SK-N-SH treated with all-trans-retinoic acid at 6 μM for 48 hours (cell line): ENCODE measurements around the gene ACBD4.
A peak's percentile ranks its signal among the peaks of the same experiment; 100 is the strongest.

Experiments
- ATAC-seq: fragments of 200-7000 bp; cut with Tn5 transposase; 3 replicates; pipeline ENCODE4 v1.9.1; 2020; ENCODE audit warnings: mild to moderate bottlenecking, moderate library complexity
- ARNTL ChIP-seq: fragments of 450-650 bp; formaldehyde crosslinking; IDR thresholded peaks from 2 replicates; pipeline ENCODE4 v1.5.0; 2020; ENCODE audit warnings: low read depth, mild to moderate bottlenecking, moderate library complexity, borderline replicate concordance
- BACH2 ChIP-seq: fragments of 250-450 bp; sonication (Bioruptor Pico); IDR thresholded peaks from 2 replicates; pipeline ENCODE4 v1.9.0; 2021; ENCODE audit warnings: mild to moderate bottlenecking, borderline replicate concordance
- CREB5 ChIP-seq: fragments of 250-450 bp; sonication (Bioruptor Pico); IDR thresholded peaks from 2 replicates; pipeline ENCODE4 v1.5.1; 2020; ENCODE audit warnings: low read depth, mild to moderate bottlenecking, moderate library complexity
- CSDC2 ChIP-seq: fragments of 250-450 bp; sonication (Bioruptor Pico); IDR thresholded peaks from 2 replicates; pipeline ENCODE4 v1.5.0; 2020; ENCODE audit warnings: mild to moderate bottlenecking, moderate library complexity
- CSRNP3 ChIP-seq: fragments of 250-450 bp; sonication (Bioruptor Pico); IDR thresholded peaks from 2 replicates; pipeline ENCODE4 v1.5.1; 2021; ENCODE audit warnings: mild to moderate bottlenecking, moderate library complexity
- ESRRG ChIP-seq: fragments of 250-450 bp; sonication (Bioruptor Pico); IDR thresholded peaks from 2 replicates; pipeline ENCODE4 v1.6.1; 2021; ENCODE audit warnings: mild to moderate bottlenecking
- GLIS3 ChIP-seq: fragments of 250-450 bp; sonication (Bioruptor Pico); IDR thresholded peaks from 2 replicates; pipeline ENCODE4 v1.5.0; 2020; ENCODE audit warnings: mild to moderate bottlenecking, moderate library complexity
- ISL1 ChIP-seq: fragments of 250-450 bp; sonication (Bioruptor Pico); IDR thresholded peaks from 2 replicates; pipeline ENCODE4 v2.1.2; 2022; ENCODE audit warnings: mild to moderate bottlenecking, moderate library complexity
- OSR1 ChIP-seq: fragments of 250-450 bp; sonication (Bioruptor Pico); IDR thresholded peaks from 2 replicates; pipeline ENCODE4 v1.8.0; 2022; ENCODE audit warnings: moderate library complexity, mild to moderate bottlenecking, inconsistent platforms
- POU6F1 ChIP-seq: fragments of 250-450 bp; sonication (Bioruptor Pico); IDR thresholded peaks from 2 replicates; pipeline ENCODE4 v1.8.0; 2021; ENCODE audit warnings: low read depth, mild to moderate bottlenecking, moderate library complexity, borderline replicate concordance
- PPARA ChIP-seq: fragments of 250-450 bp; sonication (Bioruptor Pico); IDR thresholded peaks from 2 replicates; pipeline ENCODE4 v1.5.0; 2020; ENCODE audit warnings: mild to moderate bottlenecking, borderline replicate concordance
- RARB ChIP-seq: fragments of 250-450 bp; sonication (Bioruptor Pico); IDR thresholded peaks from 2 replicates; pipeline ENCODE4 v1.8.0; 2021; ENCODE audit warnings: mild to moderate bottlenecking, moderate library complexity
- SNAI2 ChIP-seq: fragments of 250-450 bp; sonication (Bioruptor Pico); IDR thresholded peaks from 2 replicates; pipeline ENCODE4 v1.5.0; 2020; ENCODE audit warnings: mild to moderate bottlenecking, moderate library complexity
- TCF4 ChIP-seq: fragments of 250-450 bp; sonication (Bioruptor Pico); IDR thresholded peaks from 2 replicates; pipeline ENCODE4 v1.8.0; 2021; ENCODE audit warnings: mild to moderate bottlenecking, moderate library complexity, borderline replicate concordance
- TOX ChIP-seq: fragments of 250-450 bp; sonication (Bioruptor Pico); IDR thresholded peaks from 2 replicates; pipeline ENCODE4 v1.8.0; 2021; ENCODE audit warnings: mild to moderate bottlenecking, moderate library complexity, borderline replicate concordance
- TSHZ2 ChIP-seq: fragments of 250-450 bp; sonication (Bioruptor Pico); IDR thresholded peaks from 2 replicates; pipeline ENCODE4 v1.5.0; 2020; ENCODE audit warnings: mild to moderate bottlenecking, moderate library complexity
- ZC3H10 ChIP-seq: fragments of 250-450 bp; sonication (Bioruptor Pico); IDR thresholded peaks from 2 replicates; pipeline ENCODE4 v1.5.1; 2021; ENCODE audit warnings: mild to moderate bottlenecking, moderate library complexity
- ZFP3 ChIP-seq: fragments of 250-450 bp; sonication (Bioruptor Pico); IDR thresholded peaks from 2 replicates; pipeline ENCODE4 v1.5.0; 2020; ENCODE audit warnings: mild to moderate bottlenecking, moderate library complexity
- ZFP30 ChIP-seq: fragments of 450-650 bp; formaldehyde crosslinking; IDR thresholded peaks from 2 replicates; pipeline ENCODE4 v1.5.0; 2022; ENCODE audit warnings: mild to moderate bottlenecking, moderate library complexity
- ZNF565 ChIP-seq: fragments of 450-650 bp; formaldehyde crosslinking; conservative IDR thresholded peaks from 2 replicates; pipeline ENCODE4 v1.5.0; 2020; ENCODE audit warnings: low read depth, mild to moderate bottlenecking, moderate library complexity
- ZNF70 ChIP-seq: fragments of 450-650 bp; formaldehyde crosslinking; IDR thresholded peaks from 2 replicates; pipeline ENCODE4 v1.5.0; 2020; ENCODE audit warnings: mild to moderate bottlenecking, moderate library complexity
- ZNF8 ChIP-seq: fragments of 450-650 bp; formaldehyde crosslinking; IDR thresholded peaks from 2 replicates; pipeline ENCODE4 v1.5.0; 2020; ENCODE audit warnings: mild to moderate bottlenecking, moderate library complexity

The ACBD4 gene

GRCh38 chr17:45098869-45099616, 36.4 kb upstream of the ACBD4 start:
- peak; percentile 92 for ATAC-seq
- TF ChIP-seq SNAI2 (CRISPR knock-in tag): no peak
- TF ChIP-seq TCF4 (CRISPR knock-in tag): no peak
- TF ChIP-seq GLIS3 (CRISPR knock-in tag): no peak
- TF ChIP-seq TOX (CRISPR knock-in tag): no peak
- no peak for TF ChIP-seq ZFP30
- TF ChIP-seq ISL1 (CRISPR knock-in tag): no peak
- no peak for TF ChIP-seq POU6F1 (CRISPR knock-in tag)
- no peak for TF ChIP-seq ARNTL (CRISPR knock-in tag)
- TF ChIP-seq ZNF8 (CRISPR knock-in tag): no peak
- no peak for TF ChIP-seq ZNF565 (CRISPR knock-in tag)
- TF ChIP-seq ZFP3: no peak
- no peak for TF ChIP-seq CSRNP3 (CRISPR knock-in tag)
- no peak for TF ChIP-seq ESRRG
- no peak for TF ChIP-seq BACH2 (CRISPR knock-in tag)
- no peak for TF ChIP-seq TSHZ2 (CRISPR knock-in tag)
- no peak for TF ChIP-seq OSR1 (CRISPR knock-in tag)
- no peak for TF ChIP-seq CSDC2
- TF ChIP-seq RARB (CRISPR knock-in tag): no peak
- no peak for TF ChIP-seq CREB5
- TF ChIP-seq ZC3H10 (CRISPR knock-in tag): no peak
- TF ChIP-seq, all 23 proteins: peak for 0

- no peak for TF ChIP-seq ZFP30
- no peak for TF ChIP-seq ZNF70 (CRISPR knock-in tag)
- no peak for TF ChIP-seq TOX (CRISPR knock-in tag)
- TF ChIP-seq ZC3H10 (CRISPR knock-in tag): no peak
- no peak for TF ChIP-seq SNAI2 (CRISPR knock-in tag)
- no peak for TF ChIP-seq CREB5
- no peak for TF ChIP-seq ZNF565 (CRISPR knock-in tag)
- no peak for TF ChIP-seq PPARA (CRISPR knock-in tag)
- no peak for TF ChIP-seq BACH2 (CRISPR knock-in tag)
- no peak for TF ChIP-seq CSRNP3 (CRISPR knock-in tag)
- no peak for TF ChIP-seq TSHZ2 (CRISPR knock-in tag)
- TF ChIP-seq ARNTL (CRISPR knock-in tag): no peak
- TF ChIP-seq ZFP3: no peak
- no peak for ATAC-seq
These were observed 34.0 kb upstream of the ACBD4 start for GRCh38 chr17:45101546-45101882.
